ENCODE data around the gene PTPRC.

PTPRC gene

GRCh38 chr1:198761859-198762616 is 123.2 kb downstream of the PTPRC start:
- DNase-seq (ENCODE audit: low spot score), result no peak

- DNase-seq (ENCODE audit: low spot score), result no peak
Observed at GRCh38 chr1:198763298-198763714, 124.5 kb downstream of the PTPRC start.

- no peak for DNase-seq (ENCODE audit: low spot score)
Observed at GRCh38 chr1:198764748-198765147, 125.9 kb downstream of the PTPRC start.

GRCh38 chr1:198765416-198765815 is 126.6 kb downstream of the PTPRC start:
- DNase-seq (ENCODE audit: low spot score), result no peak

GRCh38 chr1:198771563-198772153 is 132.8 kb downstream of the PTPRC start:
- DNase-seq (ENCODE audit: low spot score), result peak; percentile 63

- no peak for DNase-seq (ENCODE audit: low spot score)
Observed at GRCh38 chr1:198772626-198773025, 133.8 kb downstream of the PTPRC start.

- DNase-seq (ENCODE audit: low spot score), result no peak
Observed at GRCh38 chr1:198773030-198773429, 134.2 kb downstream of the PTPRC start.

GRCh38 chr1:198773523-198773922 is 134.7 kb downstream of the PTPRC start:
- DNase-seq (ENCODE audit: low spot score), result no peak

- DNase-seq (ENCODE audit: low spot score), result no peak
Observed at GRCh38 chr1:198774421-198774820, 135.6 kb downstream of the PTPRC start.

GRCh38 chr1:198775606-198776005 is 136.8 kb downstream of the PTPRC start:
- no peak for DNase-seq (ENCODE audit: low spot score)

GRCh38 chr1:198776602-198777029 is 137.8 kb downstream of the PTPRC start:
- no peak for DNase-seq (ENCODE audit: low spot score)

- DNase-seq (ENCODE audit: low spot score), result no peak
Observed at GRCh38 chr1:198778049-198778448, 139.2 kb downstream of the PTPRC start.

GRCh38 chr1:198780376-198780775 is 141.5 kb downstream of the PTPRC start:
- DNase-seq (ENCODE audit: low spot score), result no peak

- peak; percentile 32 for DNase-seq (ENCODE audit: low spot score)
Observed at GRCh38 chr1:198788561-198789064, 149.8 kb downstream of the PTPRC start.

GRCh38 chr1:198793714-198794113 is 154.9 kb downstream of the PTPRC start:
- DNase-seq (ENCODE audit: low spot score), result no peak

GRCh38 chr1:198794498-198794897 is 155.7 kb downstream of the PTPRC start:
- DNase-seq (ENCODE audit: low spot score), result no peak

GRCh38 chr1:198797656-198798055 is 158.8 kb downstream of the PTPRC start:
- no peak for DNase-seq (ENCODE audit: low spot score)

- no peak for DNase-seq (ENCODE audit: low spot score)
Observed at GRCh38 chr1:198798923-198799386, 160.1 kb downstream of the PTPRC start.

- DNase-seq (ENCODE audit: low spot score), result no peak
Observed at GRCh38 chr1:198805498-198806151, 166.8 kb downstream of the PTPRC start.

GRCh38 chr1:198806861-198807260 is 168.0 kb downstream of the PTPRC start:
- no peak for DNase-seq (ENCODE audit: low spot score)
